Keratinocyte (primary cell): ENCODE data around the gene GEMIN8. TPM values are rescaled to one million over a fixed set of nuclear protein-coding genes. Genes with fewer than 3 reads are reported as not detected.

ENCODE experiments used
- DNase-seq: peaks from one replicate; pipeline ENCODE4 v3.0.0-alpha.2; 2011; ENCODE audit warnings: low read depth, missing footprints, low spot score
- FAIRE-seq: peaks from 2 replicates; lab custom pipeline; 2011; peaks lifted over from hg19 to GRCh38; lab: Jason Lieb, UNC
- H2AFZ ChIP-seq: 2 replicates; pipeline ENCODE4 v1.6.0; 2012; ENCODE audit warnings: low read length, control low read depth, inconsistent platforms; ENCODE audit not compliant: control insufficient read depth
- H3K27ac ChIP-seq: 2 replicates; pipeline ENCODE4 v1.5.1; 2011; ENCODE audit warnings: low read length; ENCODE audit not compliant: control insufficient read depth, insufficient read depth
- H3K27me3 ChIP-seq: 3 replicates; pipeline ENCODE4 v1.6.0; 2011; ENCODE audit warnings: low read length; ENCODE audit not compliant: control insufficient read depth, insufficient read depth; ENCODE audit errors: extremely low read depth
- H3K36me3 ChIP-seq, 2 experiments: 2 replicates in 1 of 2; 3 replicates in 1 of 2; pipeline ENCODE4 v1.5.1; 2011; ENCODE audit warnings: low read length in 2 of 2, mild to moderate bottlenecking in 1 of 2; ENCODE audit not compliant: control insufficient read depth in 2 of 2, insufficient read depth in 2 of 2; ENCODE audit errors: extremely low read depth in 1 of 2
- H3K4me1 ChIP-seq: 3 replicates; pipeline ENCODE4 v1.5.1; 2011; ENCODE audit warnings: low read length; ENCODE audit not compliant: control insufficient read depth, insufficient read depth; ENCODE audit errors: extremely low read depth
- H3K4me2 ChIP-seq: 3 replicates; pipeline ENCODE4 v1.6.0; 2011; ENCODE audit warnings: low read depth, low read length; ENCODE audit not compliant: control insufficient read depth, insufficient read depth; ENCODE audit errors: extremely low read depth
- H3K4me3 ChIP-seq, 3 experiments: fragments of 200-600 bp in 1 of 3; sonication (generic) in 1 of 3; 2 replicates in 2 of 3; 3 replicates in 1 of 3; pipeline ENCODE4 v1.5.1; 2011 to 2016; ENCODE audit warnings: low read length in 3 of 3, mild to moderate bottlenecking in 3 of 3, control low read depth in 2 of 3, inconsistent platforms in 1 of 3, low read depth in 1 of 3, mixed read lengths in 1 of 3, mixed run types in 1 of 3, moderate library complexity in 1 of 3; ENCODE audit not compliant: control insufficient read depth in 2 of 3, insufficient read depth in 2 of 3; ENCODE audit errors: extremely low read depth in 1 of 3
- H3K79me2 ChIP-seq: 2 replicates; pipeline ENCODE4 v1.6.0; 2012; ENCODE audit warnings: low read length; ENCODE audit not compliant: control insufficient read depth, insufficient read depth
- H3K9ac ChIP-seq: 3 replicates; pipeline ENCODE4 v1.6.0; 2011; ENCODE audit warnings: low read length; ENCODE audit not compliant: control insufficient read depth, insufficient read depth; ENCODE audit errors: extremely low read depth
- H3K9me1 ChIP-seq: 3 replicates; pipeline ENCODE4 v1.6.0; 2011; ENCODE audit warnings: low read length; ENCODE audit not compliant: control insufficient read depth, insufficient read depth; ENCODE audit errors: extremely low read depth
- H3K9me3 ChIP-seq: 2 replicates; pipeline ENCODE4 v1.5.1; 2012; ENCODE audit warnings: low read depth, low read length; ENCODE audit not compliant: control insufficient read depth
- H4K20me1 ChIP-seq: 3 replicates; pipeline ENCODE4 v1.6.0; 2011; ENCODE audit warnings: low read length; ENCODE audit not compliant: control insufficient read depth, insufficient read depth; ENCODE audit errors: extremely low read depth
- CTCF ChIP-seq, 3 experiments: IDR thresholded peaks in 1 of 3; conservative IDR thresholded peaks in 1 of 3; optimal IDR thresholded peaks in 1 of 3; 2 replicates in 2 of 3; 3 replicates in 1 of 3; pipeline versions ENCODE3 to v1.5.1; 2011; ENCODE audit warnings: low read length in 3 of 3, mild to moderate bottlenecking in 3 of 3, moderate library complexity in 2 of 3, control low read depth in 1 of 3, inconsistent platforms in 1 of 3; ENCODE audit not compliant: insufficient read depth in 2 of 3; ENCODE audit errors: extremely low read depth in 1 of 3
- EZH2 ChIP-seq: IDR thresholded peaks from one replicate; pipeline ENCODE4 v1.6.1; 2012; ENCODE audit warnings: inconsistent platforms, mild to moderate bottlenecking, low read length, moderate library complexity
- dilution Hi-C: fragments of 300-500 bp; cut with MboI; formaldehyde crosslinking; loops from one replicate; pipeline ENCODE4 v1.7.0; 2020; ENCODE audit warnings: low sequenced_read_pairs; ENCODE audit not compliant: extremely low pct_ligation_motif_present
- polyA plus RNA-seq, 5 experiments: library from polyadenylated mRNA; depleted of rRNA in 3 of 5; stranded (reverse) in 3 of 5; stranded (forward) in 1 of 5; unstranded in 1 of 5; fragments of >200 nt; gene quantifications; 1 replicate in 1 of 5; 2 replicates in 3 of 5; 3 replicates in 1 of 5; pipeline versions ENCODE4 v1.2.1 to v1.2.3, GENCODE V29; 2011 to 2012; ENCODE audit warnings: missing spikeins in 2 of 5, low read depth in 1 of 5, low replicate concordance in 1 of 5

GEMIN8 gene
- polyA plus RNA-seq, 1 donor (not counting 4 experiments of a cell fraction or from before 2014, with no cell fraction given), result 38.8 TPM

GRCh38 chrX:14006540-14006939 lies 23.2 kb downstream of the GEMIN8 start:
- Histone ChIP-seq H3K9ac (no peak overlapping the region), H3K4me3 (no peak overlapping the region), H2AFZ (no peak overlapping the region), H3K9me3 (no peaks in the 10 kb centered on the region), H3K4me2 (no peak overlapping the region), H3K27me3 (no peaks in the 10 kb centered on the region), H3K4me1 (peaks cover 5% of the 10 kb centered on the region), H3K79me2 (no peaks in the 10 kb centered on the region), H3K27ac (no peak overlapping the region), H3K36me3 (peaks cover 2 to 6% of the 10 kb centered on the region in 2 experiments), H4K20me1 (no peaks in the 10 kb centered on the region), H3K9me1 (no peaks in the 10 kb centered on the region)
- dilution Hi-C loops, result no loop called here
- DNase-seq (no peak), FAIRE-seq (no peak)
- TF ChIP-seq CTCF (optimal IDR thresholded peaks at IDR 0.05 in 1 of 3, IDR thresholded peaks at IDR 0.05 in 1 of 3, conservative IDR thresholded peaks at IDR 0.05 in 1 of 3; ENCODE audit: extremely low read depth in 1 of 3, insufficient read depth in 2 of 3, low read length in 3 of 3) (no peak), EZH2 (no peak)

GRCh38 chrX:14003876-14004425 lies 25.7 kb downstream of the GEMIN8 start:
- no peaks in the 10 kb centered on the region for H3K27me3 ChIP-seq
- peaks cover 0 to under 1% of the 10 kb centered on the region in 2 experiments for H3K36me3 ChIP-seq
- no peak overlapping the region for H2AFZ ChIP-seq
- no peaks in the 10 kb centered on the region for H3K79me2 ChIP-seq
- H3K4me2 ChIP-seq, result no peak overlapping the region
- FAIRE-seq (no peak), DNase-seq (no peak)
- TF ChIP-seq EZH2 (no peak), CTCF (optimal IDR thresholded peaks at IDR 0.05 in 1 of 3, IDR thresholded peaks at IDR 0.05 in 1 of 3, conservative IDR thresholded peaks at IDR 0.05 in 1 of 3; ENCODE audit: extremely low read depth in 1 of 3, insufficient read depth in 2 of 3, low read length in 3 of 3) (no peak)
- H3K4me1 ChIP-seq, result no peaks in the 10 kb centered on the region
- H4K20me1 ChIP-seq, result no peaks in the 10 kb centered on the region
- no peaks in the 10 kb centered on the region for H3K9me1 ChIP-seq
- no peak overlapping the region for H3K27ac ChIP-seq
- no peak overlapping the region for H3K9ac ChIP-seq
- dilution Hi-C loops, result no loop called here
- H3K4me3 ChIP-seq, result no peak overlapping the region
- H3K9me3 ChIP-seq, result no peaks in the 10 kb centered on the region
